Measurements from ENCODE around the gene NCAM2.

Gene NCAM2

GRCh38 chr21:21001591-21002100, 3.4 kb downstream of the NCAM2 start:
- Histone ChIP-seq H3K27ac (ENCODE audit: insufficient read depth in 1 of 2, low read depth in 1 of 2, low read length in 2 of 2, poor library complexity in 1 of 2, severe bottlenecking in 2 of 2) (no peak overlapping the region), H3K27me3 (replicated peaks in 2 of 5; ENCODE audit: control insufficient read depth in 4 of 5, insufficient read depth in 5 of 5, low read length in 4 of 5) (peaks cover 0 to 24% (median 12%) of the 10 kb centered on the region in 5 experiments), H3K9me3 (ENCODE audit: control extremely low read depth in 1 of 5, control insufficient read depth in 4 of 5, insufficient read depth in 2 of 5, low read depth in 1 of 5, low read length in 4 of 5) (no peaks in the 10 kb centered on the region), H3K36me3 (ENCODE audit: control insufficient read depth in 4 of 4, insufficient read depth in 4 of 4, low read length in 3 of 4) (no peaks in the 10 kb centered on the region), H3K4me3 (ENCODE audit: control insufficient read depth in 1 of 7, extremely low read depth in 1 of 7, insufficient read depth in 4 of 7, low read depth in 2 of 7, low read length in 6 of 7) (no peak overlapping the region), H3K4me1 (ENCODE audit: control extremely low read depth in 1 of 4, control insufficient read depth in 4 of 4, insufficient read depth in 4 of 4, low read length in 3 of 4) (peaks cover 4 to 20% (median 17%) of the 10 kb centered on the region in 4 experiments)
- 92% methylated on average over 2 of the region's 6 CpGs for WGBS (ENCODE audit: insufficient coverage)
- no peak for DNase-seq
- ChIA-PET CTCF (interaction anchor here (1.0 to 3.0 kb wide), 4 partner anchors 16 to 106 kb away, joined by 3 to 20 read pairs (median 14); no protein-coding TSS in a partner anchor), POLR2A (no interaction called here)

DNA sequence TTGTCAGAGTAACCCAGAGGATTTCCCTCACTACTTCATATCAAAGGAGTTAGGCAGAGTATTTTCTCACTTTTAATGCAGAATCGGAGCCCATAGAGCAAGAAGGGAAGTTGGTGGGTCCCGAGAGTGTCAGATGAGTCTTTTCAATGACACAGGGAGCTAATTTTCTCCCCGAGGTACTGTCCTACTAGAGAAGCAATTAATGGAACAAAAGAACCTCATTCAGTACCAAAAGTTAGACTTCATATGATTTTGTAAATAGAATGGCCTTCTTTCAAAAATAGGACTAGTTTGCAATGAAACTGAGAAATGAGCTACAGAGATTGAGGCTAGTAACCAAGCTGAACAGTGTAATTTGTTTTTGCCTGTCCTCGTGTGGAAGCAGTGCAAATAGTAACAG, 3.9 kb downstream of the NCAM2 start:
- whole genome bisulfite sequencing (ENCODE audit: insufficient coverage) = 80% methylated on average over 3 of the region's 4 CpGs
- ChIA-PET CTCF (interaction anchor here (1.0 to 3.0 kb wide), 4 partner anchors 15 to 919 kb away, joined by 3 to 17 read pairs (median 8); no protein-coding TSS in a partner anchor), POLR2A (no interaction called here)
- H3K9me3 ChIP-seq (ENCODE audit: control extremely low read depth in 1 of 5, control insufficient read depth in 4 of 5, insufficient read depth in 2 of 5, low read depth in 1 of 5, low read length in 4 of 5) = no peaks in the 10 kb centered on the region
- no peak for DNase-seq
- no peak overlapping the region for H3K4me3 ChIP-seq (ENCODE audit: control insufficient read depth in 1 of 7, extremely low read depth in 1 of 7, insufficient read depth in 4 of 7, low read depth in 2 of 7, low read length in 6 of 7)
- no peaks in the 10 kb centered on the region for H3K36me3 ChIP-seq (ENCODE audit: control insufficient read depth in 4 of 4, insufficient read depth in 4 of 4, low read length in 3 of 4)
- no peak overlapping the region for H3K27ac ChIP-seq (ENCODE audit: insufficient read depth in 1 of 2, low read depth in 1 of 2, low read length in 2 of 2, poor library complexity in 1 of 2, severe bottlenecking in 2 of 2)
- peaks cover 0 to 19% (median 10%) of the 10 kb centered on the region in 5 experiments for H3K27me3 ChIP-seq (replicated peaks in 2 of 5; ENCODE audit: control insufficient read depth in 4 of 5, insufficient read depth in 5 of 5, low read length in 4 of 5)
- H3K4me1 ChIP-seq (ENCODE audit: control extremely low read depth in 1 of 4, control insufficient read depth in 4 of 4, insufficient read depth in 4 of 4, low read length in 3 of 4) = peaks cover 4 to 17% (median 14%) of the 10 kb centered on the region in 4 experiments

GRCh38 chr21:21003701-21004100, 5.5 kb downstream of the NCAM2 start:
- CTCF ChIA-PET = interaction anchor here (0.6 to 3.0 kb wide), 6 partner anchors 11 to 918 kb away, joined by 3 to 17 read pairs (median 6); no protein-coding TSS in a partner anchor
- POLR2A ChIA-PET = interaction anchor here (0.6 kb wide), 1 partner anchor 79 kb away, joined by 3 read pairs; no protein-coding TSS in a partner anchor
- H3K27ac ChIP-seq (ENCODE audit: insufficient read depth in 1 of 2, low read depth in 1 of 2, low read length in 2 of 2, poor library complexity in 1 of 2, severe bottlenecking in 2 of 2) = no peak overlapping the region
- DNase-seq = peak; percentile 48 to 63 (median 55)
- H3K9me3 ChIP-seq (ENCODE audit: control extremely low read depth in 1 of 5, control insufficient read depth in 4 of 5, insufficient read depth in 2 of 5, low read depth in 1 of 5, low read length in 4 of 5) = no peaks in the 10 kb centered on the region
- peaks cover under 1 to 3% (median 1%) of the 10 kb centered on the region in 4 experiments for H3K4me1 ChIP-seq (ENCODE audit: control extremely low read depth in 1 of 4, control insufficient read depth in 4 of 4, insufficient read depth in 4 of 4, low read length in 3 of 4)
- no peaks in the 10 kb centered on the region for H3K36me3 ChIP-seq (ENCODE audit: control insufficient read depth in 4 of 4, insufficient read depth in 4 of 4, low read length in 3 of 4)
- WGBS (ENCODE audit: insufficient coverage) = no CpG with 5 or more reads among the region's 4 CpGs
- no peak overlapping the region for H3K4me3 ChIP-seq (ENCODE audit: control insufficient read depth in 1 of 7, extremely low read depth in 1 of 7, insufficient read depth in 4 of 7, low read depth in 2 of 7, low read length in 6 of 7)
- H3K27me3 ChIP-seq (replicated peaks in 2 of 5; ENCODE audit: control insufficient read depth in 4 of 5, insufficient read depth in 5 of 5, low read length in 4 of 5) = peaks cover 0 to 8% (median 5%) of the 10 kb centered on the region in 5 experiments

- no peak overlapping the region for H3K27ac ChIP-seq (ENCODE audit: insufficient read depth in 1 of 2, low read depth in 1 of 2, low read length in 2 of 2, poor library complexity in 1 of 2, severe bottlenecking in 2 of 2)
- no peaks in the 10 kb centered on the region for H3K4me1 ChIP-seq (ENCODE audit: control extremely low read depth in 1 of 4, control insufficient read depth in 4 of 4, insufficient read depth in 4 of 4, low read length in 3 of 4)
- no peaks in the 10 kb centered on the region for H3K9me3 ChIP-seq (ENCODE audit: control extremely low read depth in 1 of 5, control insufficient read depth in 4 of 5, insufficient read depth in 2 of 5, low read depth in 1 of 5, low read length in 4 of 5)
- ChIA-PET CTCF (no interaction called here), POLR2A (no interaction called here)
- no peak for DNase-seq
- 93% methylated on average over 3 of the region's 6 CpGs for WGBS (ENCODE audit: insufficient coverage)
- no peak overlapping the region for H3K4me3 ChIP-seq (ENCODE audit: control insufficient read depth in 1 of 7, extremely low read depth in 1 of 7, insufficient read depth in 4 of 7, low read depth in 2 of 7, low read length in 6 of 7)
- H3K36me3 ChIP-seq (ENCODE audit: control insufficient read depth in 4 of 4, insufficient read depth in 4 of 4, low read length in 3 of 4) = no peaks in the 10 kb centered on the region
- peaks cover 0 to 2% (median 0%) of the 10 kb centered on the region in 5 experiments for H3K27me3 ChIP-seq (replicated peaks in 2 of 5; ENCODE audit: control insufficient read depth in 4 of 5, insufficient read depth in 5 of 5, low read length in 4 of 5)
Measured at GRCh38 chr21:21007606-21008005, 9.4 kb downstream of the NCAM2 start.

DNA sequence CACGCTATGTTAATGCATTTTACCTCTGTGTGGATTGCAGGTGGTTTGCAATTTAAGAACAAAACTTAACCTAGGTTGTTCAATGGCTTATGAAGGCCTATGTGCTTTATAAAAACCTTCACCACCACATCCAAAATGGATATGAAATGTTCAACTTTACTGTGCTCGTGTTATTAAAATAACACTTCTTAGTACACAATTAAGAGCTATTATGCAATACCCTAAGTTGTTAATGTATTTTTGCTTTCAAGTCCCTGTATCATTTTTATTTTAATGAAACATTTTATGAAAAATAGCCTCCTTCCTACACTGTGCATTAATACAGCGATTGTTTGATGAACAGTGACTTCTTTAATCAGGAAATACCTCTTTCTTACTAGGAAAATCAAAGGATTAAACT, 12.0 kb downstream of the NCAM2 start:
- Histone ChIP-seq H3K9me3 (ENCODE audit: control extremely low read depth in 1 of 5, control insufficient read depth in 4 of 5, insufficient read depth in 2 of 5, low read depth in 1 of 5, low read length in 4 of 5) (no peaks in the 10 kb centered on the region), H3K27ac (ENCODE audit: insufficient read depth in 1 of 2, low read depth in 1 of 2, low read length in 2 of 2, poor library complexity in 1 of 2, severe bottlenecking in 2 of 2) (no peak overlapping the region), H3K36me3 (ENCODE audit: control insufficient read depth in 4 of 4, insufficient read depth in 4 of 4, low read length in 3 of 4) (no peaks in the 10 kb centered on the region), H3K4me3 (ENCODE audit: control insufficient read depth in 1 of 7, extremely low read depth in 1 of 7, insufficient read depth in 4 of 7, low read depth in 2 of 7, low read length in 6 of 7) (no peak overlapping the region), H3K27me3 (replicated peaks in 2 of 5; ENCODE audit: control insufficient read depth in 4 of 5, insufficient read depth in 5 of 5, low read length in 4 of 5) (peaks cover 0 to 2% (median 0%) of the 10 kb centered on the region in 5 experiments), H3K4me1 (ENCODE audit: control extremely low read depth in 1 of 4, control insufficient read depth in 4 of 4, insufficient read depth in 4 of 4, low read length in 3 of 4) (no peaks in the 10 kb centered on the region)
- ChIA-PET POLR2A (no interaction called here), CTCF (interaction anchor here (1.2 kb wide), 1 partner anchor 10 kb away, joined by 4 read pairs; no protein-coding TSS in a partner anchor)
- no peak for DNase-seq
- no CpG with 5 or more reads among the region's 3 CpGs for WGBS (ENCODE audit: insufficient coverage)

GRCh38 chr21:21010698-21011097, 12.5 kb downstream of the NCAM2 start:
- ChIA-PET CTCF (interaction anchor here (1.2 kb wide), 1 partner anchor 10 kb away, joined by 4 read pairs; no protein-coding TSS in a partner anchor), POLR2A (no interaction called here)
- WGBS (ENCODE audit: insufficient coverage) = 89% methylated on average over 1 of the region's 3 CpGs
- Histone ChIP-seq H3K27me3 (replicated peaks in 2 of 5; ENCODE audit: control insufficient read depth in 4 of 5, insufficient read depth in 5 of 5, low read length in 4 of 5) (peaks cover 0 to 2% (median 0%) of the 10 kb centered on the region in 5 experiments), H3K27ac (ENCODE audit: insufficient read depth in 1 of 2, low read depth in 1 of 2, low read length in 2 of 2, poor library complexity in 1 of 2, severe bottlenecking in 2 of 2) (no peak overlapping the region), H3K4me1 (ENCODE audit: control extremely low read depth in 1 of 4, control insufficient read depth in 4 of 4, insufficient read depth in 4 of 4, low read length in 3 of 4) (no peaks in the 10 kb centered on the region), H3K4me3 (ENCODE audit: control insufficient read depth in 1 of 7, extremely low read depth in 1 of 7, insufficient read depth in 4 of 7, low read depth in 2 of 7, low read length in 6 of 7) (no peak overlapping the region), H3K9me3 (ENCODE audit: control extremely low read depth in 1 of 5, control insufficient read depth in 4 of 5, insufficient read depth in 2 of 5, low read depth in 1 of 5, low read length in 4 of 5) (no peaks in the 10 kb centered on the region), H3K36me3 (ENCODE audit: control insufficient read depth in 4 of 4, insufficient read depth in 4 of 4, low read length in 3 of 4) (no peaks in the 10 kb centered on the region)
- DNase-seq = no peak

DNA sequence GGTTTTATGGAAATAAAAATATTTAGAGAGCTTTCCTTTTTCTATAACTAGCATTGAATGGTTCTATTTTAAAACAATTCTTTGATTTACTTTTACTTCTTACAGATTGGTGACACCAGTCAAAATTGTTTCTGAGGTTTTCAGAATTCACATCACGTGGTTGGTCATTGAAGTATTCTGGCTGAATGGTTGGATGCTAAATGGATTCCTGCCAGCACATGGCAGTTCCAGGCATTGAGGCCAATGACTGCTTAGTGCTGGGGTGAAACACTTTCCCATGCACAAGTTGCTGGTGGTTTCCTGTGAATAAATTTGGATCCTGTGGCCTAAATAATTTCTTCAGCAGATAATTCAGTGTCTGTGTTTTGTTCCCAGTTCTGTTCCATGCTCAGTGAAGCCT, 20.6 kb downstream of the NCAM2 start:
- no peaks in the 10 kb centered on the region for H3K9me3 ChIP-seq (ENCODE audit: control extremely low read depth in 1 of 5, control insufficient read depth in 4 of 5, insufficient read depth in 2 of 5, low read depth in 1 of 5, low read length in 4 of 5)
- H3K4me3 ChIP-seq (ENCODE audit: control insufficient read depth in 1 of 7, extremely low read depth in 1 of 7, insufficient read depth in 4 of 7, low read depth in 2 of 7, low read length in 6 of 7) = no peak overlapping the region
- no peaks in the 10 kb centered on the region for H3K27me3 ChIP-seq (replicated peaks in 2 of 5; ENCODE audit: control insufficient read depth in 4 of 5, insufficient read depth in 5 of 5, low read length in 4 of 5)
- POLR2A ChIA-PET = no interaction called here
- DNase-seq = no peak
- H3K27ac ChIP-seq (ENCODE audit: insufficient read depth in 1 of 2, low read depth in 1 of 2, low read length in 2 of 2, poor library complexity in 1 of 2, severe bottlenecking in 2 of 2) = no peak overlapping the region
- CTCF ChIA-PET = no interaction called here
- 17% methylated on average over 1 of the region's 1 CpG for WGBS (ENCODE audit: insufficient coverage)
- no peaks in the 10 kb centered on the region for H3K4me1 ChIP-seq (ENCODE audit: control extremely low read depth in 1 of 4, control insufficient read depth in 4 of 4, insufficient read depth in 4 of 4, low read length in 3 of 4)
- H3K36me3 ChIP-seq (ENCODE audit: control insufficient read depth in 4 of 4, insufficient read depth in 4 of 4, low read length in 3 of 4) = no peaks in the 10 kb centered on the region
